Vagina (tissue), 2 donors: ENCODE data around the gene CHPF. TPM values are rescaled to one million over a fixed set of nuclear protein-coding genes. Genes with fewer than 3 reads are reported as not detected.

Experiments used
- DNase-seq, 2 donors: peaks; one replicate each; pipeline ENCODE4 v3.0.0-alpha.2; 2017; ENCODE audit errors: extremely low spot score in 2 of 2
- H3K27ac ChIP-seq: fragments of 200-600 bp; sonication (generic); one replicate; pipeline ENCODE4 v1.5.1; 2019
- H3K27me3 ChIP-seq: fragments of 200-600 bp; sonication (generic); one replicate; pipeline ENCODE4 v1.5.1; 2019
- H3K36me3 ChIP-seq, 2 donors: fragments of 200-600 bp; sonication (generic); one replicate each; pipeline ENCODE4 v1.5.1; 2017 to 2019
- H3K4me1 ChIP-seq: fragments of 200-600 bp; sonication (generic); one replicate; pipeline ENCODE4 v1.5.1; 2019
- H3K4me3 ChIP-seq, 2 donors: fragments of 200-600 bp; sonication (generic); 1 replicate in 1 of 2; 2 replicates in 1 of 2; pipeline ENCODE4 v1.5.1; 2016 to 2019
- H3K9me3 ChIP-seq: fragments of 200-600 bp; sonication (generic); one replicate; pipeline ENCODE4 v1.5.1; 2019
- CTCF ChIP-seq, 3 experiments: fragments of 450-650 bp in 2 of 3; fragments of 200-600 bp in 1 of 3; sonication (generic) in 1 of 3; IDR thresholded peaks; one replicate each; pipeline ENCODE4 v1.5.1; 2017 to 2019; ENCODE audit warnings: antibody characterized with exemption in 3 of 3, mild to moderate bottlenecking in 2 of 3, moderate library complexity in 2 of 3
- POLR2A ChIP-seq, 2 donors: fragments of 450-650 bp; IDR thresholded peaks; one replicate each; pipeline ENCODE4 v1.6.1; 2017; ENCODE audit warnings: antibody characterized with exemption in 2 of 2, mild to moderate bottlenecking in 2 of 2, moderate library complexity in 2 of 2
- POLR2AphosphoS5 ChIP-seq, 2 donors: sonication (generic); formaldehyde crosslinking; IDR thresholded peaks; one replicate each; pipeline ENCODE4 v1.9.0; 2017; ENCODE audit warnings: antibody characterized with exemption in 2 of 2, mild to moderate bottlenecking in 2 of 2, low read depth in 1 of 2; ENCODE audit not compliant: insufficient read depth in 1 of 2
- intact Hi-C: fragments of 100-400 bp; cut with DNase I; formaldehyde crosslinking; loops from one replicate; pipeline ENCODE4 v1.15.1; 2023
- total RNA-seq: library from RNA; depleted of rRNA; stranded (reverse); fragments of >200 nt; gene quantifications from one replicate; pipeline ENCODE4 v1.2.3, GENCODE V29; 2016

CHPF gene
- total RNA-seq, 1 donor from 2014 or later: 41.5 TPM

DNA sequence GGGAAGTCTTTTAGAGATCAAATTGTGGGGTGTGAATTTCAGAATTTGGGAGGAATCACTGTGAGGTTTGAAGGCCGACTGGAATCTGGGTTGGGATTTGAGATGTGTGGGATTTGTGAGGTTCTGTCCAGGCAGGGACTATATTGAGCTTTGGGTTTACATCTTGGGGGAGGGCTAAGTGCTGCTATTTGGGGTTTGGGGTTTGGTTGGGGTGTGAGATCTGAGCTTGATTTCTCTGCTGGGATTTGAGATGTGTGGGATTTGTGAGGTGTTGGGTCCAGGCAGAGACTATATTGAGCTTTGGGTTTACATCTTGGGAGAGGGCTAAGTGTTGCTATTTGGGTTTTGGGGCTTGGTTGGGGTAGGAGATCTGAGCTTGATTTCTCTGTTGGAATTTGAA is 44.1 kb downstream of the CHPF start:
- DNase-seq: no peak
- Histone ChIP-seq H3K9me3 (no peaks in the 10 kb centered on the region), H3K36me3 (peaks cover 0 to 12% of the 10 kb centered on the region in 2 donors), H3K4me1 (peaks cover 35% of the 10 kb centered on the region), H3K27ac (peak overlapping the region; percentile 4), H3K4me3 (peak overlapping the region; percentile 71 to 84), H3K27me3 (no peaks in the 10 kb centered on the region)
- TF ChIP-seq CTCF (IDR thresholded peaks at IDR 0.05): no peak
- no peak for TF ChIP-seq POLR2A (IDR thresholded peaks at IDR 0.05)
- TF ChIP-seq POLR2AphosphoS5 (IDR thresholded peaks at IDR 0.05; ENCODE audit: insufficient read depth in 1 of 2, low read depth in 1 of 2): no peak
- intact Hi-C loops: loop anchor here (5.0 kb wide), 1 partner anchor 143 kb away; no protein-coding TSS in a partner anchor

GRCh38 chr2:219499058-219499307 is 44.6 kb downstream of the CHPF start:
- TF ChIP-seq POLR2A (IDR thresholded peaks at IDR 0.05) (no peak), CTCF (IDR thresholded peaks at IDR 0.05) (no peak), POLR2AphosphoS5 (IDR thresholded peaks at IDR 0.05; ENCODE audit: insufficient read depth in 1 of 2, low read depth in 1 of 2) (no peak)
- H3K36me3 ChIP-seq: peaks cover 0 to 6% of the 10 kb centered on the region in 2 donors
- no peaks in the 10 kb centered on the region for H3K9me3 ChIP-seq
- H3K4me1 ChIP-seq: peaks cover 35% of the 10 kb centered on the region
- intact Hi-C loops: loop anchor here (5.0 kb wide), 1 partner anchor 143 kb away; no protein-coding TSS in a partner anchor
- no peaks in the 10 kb centered on the region for H3K27me3 ChIP-seq
- H3K27ac ChIP-seq: peak overlapping the region; percentile 95
- H3K4me3 ChIP-seq: peak overlapping the region; percentile 71 to 84
- DNase-seq: no peak

DNA sequence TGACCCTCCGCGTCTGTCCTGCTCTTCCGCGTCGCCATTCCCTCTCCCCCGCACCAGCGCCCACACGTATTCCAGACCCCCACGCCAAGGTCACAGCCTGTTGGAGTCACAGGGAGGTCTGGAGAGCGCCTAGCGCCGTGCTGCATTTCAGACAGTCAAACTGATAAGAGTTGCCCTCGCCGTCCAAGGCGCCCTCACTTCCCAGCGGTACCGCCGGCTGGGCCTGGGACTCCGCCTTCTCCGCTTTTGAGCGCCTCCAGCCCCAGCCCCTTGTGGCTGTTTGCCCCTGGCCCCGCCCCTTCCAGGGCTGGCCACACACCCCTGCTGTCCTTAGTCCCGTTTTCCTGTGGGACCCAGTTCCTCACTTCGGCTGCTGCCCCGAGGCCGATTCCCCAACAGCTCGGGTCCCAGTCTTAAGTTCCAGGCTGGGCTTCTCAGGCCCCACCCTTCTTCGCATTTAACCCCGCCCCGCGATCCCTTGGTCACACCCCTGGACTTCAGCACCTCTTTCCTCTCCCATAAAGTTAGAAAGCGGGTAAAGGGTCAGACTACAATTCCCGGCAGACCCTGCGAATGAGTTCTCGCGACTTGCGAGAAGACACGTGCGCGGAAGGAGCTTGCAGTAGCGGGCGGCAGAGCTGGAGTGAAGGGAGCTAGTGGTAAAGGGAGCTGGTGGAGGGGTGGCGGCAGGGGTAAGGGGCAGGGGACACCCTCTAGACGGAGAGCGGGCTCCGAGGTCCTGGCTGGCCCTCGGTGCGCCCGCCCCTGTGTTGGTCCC is 45.1 kb downstream of the CHPF start, which contains the start of gene GMPPA:
Gene GMPPA (plus strand): TSS at position 612 of the 778 bp plus-strand sequence. CDS start 1,085 bp downstream, outside the sequence.
- intact Hi-C loops: loop anchor here (5.0 kb wide), 1 partner anchor 144 kb away; no protein-coding TSS in a partner anchor
- peaks cover 35% of the 10 kb centered on the region for H3K4me1 ChIP-seq
- peak; percentile 98 to 99 for DNase-seq
- TF ChIP-seq CTCF (IDR thresholded peaks at IDR 0.05) (no peak), POLR2AphosphoS5 (IDR thresholded peaks at IDR 0.05; ENCODE audit: insufficient read depth in 1 of 2, low read depth in 1 of 2) (peak; percentile 96 to 100), POLR2A (IDR thresholded peaks at IDR 0.05) (peak in 1 of 2 donors; percentile 70)
- no peaks in the 10 kb centered on the region for H3K9me3 ChIP-seq
- H3K27me3 ChIP-seq: no peaks in the 10 kb centered on the region
- peaks cover 0 to 4% of the 10 kb centered on the region in 2 donors for H3K36me3 ChIP-seq
- H3K4me3 ChIP-seq: peak within 1 kb of the TSS; percentile 71 to 84
- peak within 1 kb of the TSS; percentile 95 for H3K27ac ChIP-seq

DNA sequence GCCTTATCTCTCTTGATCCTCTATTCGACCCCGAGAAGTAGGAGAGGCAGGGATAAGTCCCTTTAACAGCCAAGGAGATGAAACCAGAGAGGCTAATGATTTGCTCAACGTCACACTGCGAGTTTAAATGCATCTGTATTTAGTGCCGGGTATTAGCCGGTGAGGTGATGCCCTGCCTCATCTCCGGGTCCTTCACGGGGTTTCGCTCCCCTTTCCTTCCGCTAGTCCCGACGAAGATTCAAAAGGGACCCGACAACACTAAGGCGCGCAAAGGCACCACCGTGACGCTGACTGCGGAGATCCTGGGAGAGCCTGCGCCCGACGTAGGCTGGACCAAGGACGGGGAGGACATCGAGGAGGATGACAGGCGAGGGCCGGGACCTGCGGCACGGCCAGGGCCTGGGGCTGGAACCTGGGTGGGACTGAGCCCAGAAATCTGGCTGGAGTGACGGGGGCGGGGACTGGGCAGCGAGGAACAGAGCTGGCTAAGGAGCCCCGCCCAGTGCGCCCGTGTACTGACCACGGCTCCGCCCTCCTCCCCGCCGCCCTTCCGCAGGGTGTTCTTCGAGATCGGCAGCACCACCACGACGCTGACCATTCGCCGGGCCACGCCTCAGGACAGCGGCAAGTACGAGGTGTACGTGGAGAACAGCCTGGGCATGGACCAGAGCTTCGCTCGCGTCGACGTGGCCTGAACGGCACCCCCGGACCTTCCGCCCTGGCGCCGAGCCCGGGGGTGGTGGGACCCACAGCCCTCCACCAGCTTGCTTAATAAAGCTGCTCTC is 45.9 kb downstream of the CHPF start:
- no peaks in the 10 kb centered on the region for H3K36me3 ChIP-seq
- intact Hi-C loops: loop anchor here (5.0 kb wide), 1 partner anchor 145 kb away; no protein-coding TSS in a partner anchor
- TF ChIP-seq POLR2A (IDR thresholded peaks at IDR 0.05): peak in 1 of 2 donors; percentile 74
- peak in 1 of 2 donors; percentile 84 for TF ChIP-seq POLR2AphosphoS5 (IDR thresholded peaks at IDR 0.05; ENCODE audit: insufficient read depth in 1 of 2, low read depth in 1 of 2)
- TF ChIP-seq CTCF (IDR thresholded peaks at IDR 0.05): no peak
- no peaks in the 10 kb centered on the region for H3K9me3 ChIP-seq
- H3K27ac ChIP-seq: peak overlapping the region; percentile 95
- H3K27me3 ChIP-seq: no peaks in the 10 kb centered on the region
- peaks cover 35% of the 10 kb centered on the region for H3K4me1 ChIP-seq
- peak overlapping the region; percentile 71 to 84 for H3K4me3 ChIP-seq
- peak in 1 of 2 donors; percentile 92 for DNase-seq
